Panc1 (cell line): ENCODE results near the gene PRODH2.

Source experiments
- POLR2AphosphoS5 ChIP-seq: IDR thresholded peaks from 2 replicates; pipeline ENCODE4 v1.6.1; 2012; ENCODE audit warnings: mild to moderate bottlenecking, low read depth, low read length, moderate library complexity
- TF ChIP-seq, protein P1 (sequence below): fragments of 450-650 bp; IDR thresholded peaks from 2 replicates; pipeline ENCODE4 v1.5.1; 2017; ENCODE audit warnings: mild to moderate bottlenecking

DNA sequence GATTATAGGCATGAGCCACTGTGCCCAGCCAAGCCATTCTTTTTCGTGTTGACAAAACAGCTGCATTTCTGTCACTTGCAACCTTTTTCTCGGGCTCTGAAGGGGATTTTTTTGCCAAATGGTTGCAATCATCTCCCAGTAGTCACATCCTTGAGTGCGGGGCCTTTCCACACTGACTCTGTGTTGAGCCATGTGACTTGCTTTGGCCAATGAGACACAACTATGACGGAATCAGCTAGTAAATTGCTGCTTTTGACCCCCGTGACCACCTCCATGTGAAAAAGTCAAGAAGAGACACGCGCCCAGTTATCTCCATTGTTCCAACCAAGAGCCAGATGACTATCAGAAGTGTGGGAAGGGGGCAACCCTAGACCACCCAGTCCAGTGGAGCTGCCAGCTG, 21.3 kb upstream of the PRODH2 start:
- TF ChIP-seq, protein P1, sequence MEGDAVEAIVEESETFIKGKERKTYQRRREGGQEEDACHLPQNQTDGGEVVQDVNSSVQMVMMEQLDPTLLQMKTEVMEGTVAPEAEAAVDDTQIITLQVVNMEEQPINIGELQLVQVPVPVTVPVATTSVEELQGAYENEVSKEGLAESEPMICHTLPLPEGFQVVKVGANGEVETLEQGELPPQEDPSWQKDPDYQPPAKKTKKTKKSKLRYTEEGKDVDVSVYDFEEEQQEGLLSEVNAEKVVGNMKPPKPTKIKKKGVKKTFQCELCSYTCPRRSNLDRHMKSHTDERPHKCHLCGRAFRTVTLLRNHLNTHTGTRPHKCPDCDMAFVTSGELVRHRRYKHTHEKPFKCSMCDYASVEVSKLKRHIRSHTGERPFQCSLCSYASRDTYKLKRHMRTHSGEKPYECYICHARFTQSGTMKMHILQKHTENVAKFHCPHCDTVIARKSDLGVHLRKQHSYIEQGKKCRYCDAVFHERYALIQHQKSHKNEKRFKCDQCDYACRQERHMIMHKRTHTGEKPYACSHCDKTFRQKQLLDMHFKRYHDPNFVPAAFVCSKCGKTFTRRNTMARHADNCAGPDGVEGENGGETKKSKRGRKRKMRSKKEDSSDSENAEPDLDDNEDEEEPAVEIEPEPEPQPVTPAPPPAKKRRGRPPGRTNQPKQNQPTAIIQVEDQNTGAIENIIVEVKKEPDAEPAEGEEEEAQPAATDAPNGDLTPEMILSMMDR = no peak
- TF ChIP-seq POLR2AphosphoS5 = no peak
